Measurements from ENCODE around the gene ZNF532. TPM values are rescaled to one million over a fixed set of nuclear protein-coding genes. Genes with fewer than 3 reads are reported as not detected.

ZNF532 gene
- total and polyA plus RNA-seq, 2 of the 13 experiments (the other 11 are each of a cell fraction or from before 2014, with no cell fraction given), result not detected

DNA sequence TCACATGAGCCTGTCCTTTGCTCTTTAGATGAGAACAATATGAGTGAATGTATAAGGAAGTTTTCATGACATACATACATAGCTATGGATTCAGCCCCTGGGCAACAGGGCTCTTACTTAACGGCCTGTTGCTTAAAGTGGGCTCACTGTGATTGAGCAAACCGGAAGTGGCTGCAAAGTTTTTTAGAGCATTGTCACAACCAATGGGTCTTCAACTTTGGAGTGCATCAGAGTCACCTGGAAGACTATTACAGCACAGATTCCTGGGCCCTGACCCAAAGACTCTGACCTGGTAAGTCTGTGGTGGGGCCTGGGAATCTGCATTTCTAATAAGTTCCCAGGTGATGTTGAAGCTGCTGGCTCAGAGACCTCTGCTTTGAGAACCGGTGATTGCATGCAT, 168.7 kb downstream of the ZNF532 start (continued):
- TF ChIP-seq SIN3A (IDR thresholded peaks at IDR 0.05; ENCODE audit: borderline replicate concordance, low read depth, low read length), result no peak

DNA sequence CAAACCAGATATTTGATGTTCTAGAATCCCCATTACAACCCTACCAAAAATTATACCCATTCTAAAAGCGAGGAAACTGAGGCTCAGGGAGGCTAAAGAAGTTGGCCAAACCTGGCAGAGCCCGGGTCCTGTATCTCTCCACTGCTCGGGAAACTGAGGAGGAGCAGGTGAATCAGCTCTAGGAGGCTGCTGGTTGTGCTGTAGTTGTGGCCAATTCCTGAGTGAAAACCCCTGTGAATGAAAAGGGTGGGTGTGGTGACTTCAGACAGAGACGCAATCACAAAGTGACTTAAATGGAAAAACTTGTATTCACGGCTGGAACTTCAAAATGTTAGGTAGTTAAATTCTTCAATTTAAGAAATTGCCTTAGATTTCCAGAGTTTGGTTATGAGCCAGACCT, 169.3 kb downstream of the ZNF532 start:
- no peak for DNase-seq (ENCODE audit: low spot score)
- no TSS peak for BruUV-seq (replicated peaks)
- no peak for TF ChIP-seq ZSCAN29 (CRISPR knock-in tag; conservative IDR thresholded peaks at IDR 0.05)
- TF ChIP-seq SMAD3 (CRISPR knock-in tag; IDR thresholded peaks at IDR 0.05), result no peak
- no peak for TF ChIP-seq ZNF550 (CRISPR knock-in tag; IDR thresholded peaks at IDR 0.05; ENCODE audit: borderline replicate concordance)
- TF ChIP-seq, protein P1, sequence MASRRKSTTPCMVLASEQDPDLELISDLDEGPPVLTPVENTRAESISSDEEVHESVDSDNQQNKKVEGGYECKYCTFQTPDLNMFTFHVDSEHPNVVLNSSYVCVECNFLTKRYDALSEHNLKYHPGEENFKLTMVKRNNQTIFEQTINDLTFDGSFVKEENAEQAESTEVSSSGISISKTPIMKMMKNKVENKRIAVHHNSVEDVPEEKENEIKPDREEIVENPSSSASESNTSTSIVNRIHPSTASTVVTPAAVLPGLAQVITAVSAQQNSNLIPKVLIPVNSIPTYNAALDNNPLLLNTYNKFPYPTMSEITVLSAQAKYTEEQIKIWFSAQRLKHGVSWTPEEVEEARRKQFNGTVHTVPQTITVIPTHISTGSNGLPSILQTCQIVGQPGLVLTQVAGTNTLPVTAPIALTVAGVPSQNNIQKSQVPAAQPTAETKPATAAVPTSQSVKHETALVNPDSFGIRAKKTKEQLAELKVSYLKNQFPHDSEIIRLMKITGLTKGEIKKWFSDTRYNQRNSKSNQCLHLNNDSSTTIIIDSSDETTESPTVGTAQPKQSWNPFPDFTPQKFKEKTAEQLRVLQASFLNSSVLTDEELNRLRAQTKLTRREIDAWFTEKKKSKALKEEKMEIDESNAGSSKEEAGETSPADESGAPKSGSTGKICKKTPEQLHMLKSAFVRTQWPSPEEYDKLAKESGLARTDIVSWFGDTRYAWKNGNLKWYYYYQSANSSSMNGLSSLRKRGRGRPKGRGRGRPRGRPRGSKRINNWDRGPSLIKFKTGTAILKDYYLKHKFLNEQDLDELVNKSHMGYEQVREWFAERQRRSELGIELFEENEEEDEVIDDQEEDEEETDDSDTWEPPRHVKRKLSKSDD (CRISPR knock-in tag; IDR thresholded peaks at IDR 0.05; ENCODE audit: low read depth), result no peak
- TF ChIP-seq, protein P2, sequence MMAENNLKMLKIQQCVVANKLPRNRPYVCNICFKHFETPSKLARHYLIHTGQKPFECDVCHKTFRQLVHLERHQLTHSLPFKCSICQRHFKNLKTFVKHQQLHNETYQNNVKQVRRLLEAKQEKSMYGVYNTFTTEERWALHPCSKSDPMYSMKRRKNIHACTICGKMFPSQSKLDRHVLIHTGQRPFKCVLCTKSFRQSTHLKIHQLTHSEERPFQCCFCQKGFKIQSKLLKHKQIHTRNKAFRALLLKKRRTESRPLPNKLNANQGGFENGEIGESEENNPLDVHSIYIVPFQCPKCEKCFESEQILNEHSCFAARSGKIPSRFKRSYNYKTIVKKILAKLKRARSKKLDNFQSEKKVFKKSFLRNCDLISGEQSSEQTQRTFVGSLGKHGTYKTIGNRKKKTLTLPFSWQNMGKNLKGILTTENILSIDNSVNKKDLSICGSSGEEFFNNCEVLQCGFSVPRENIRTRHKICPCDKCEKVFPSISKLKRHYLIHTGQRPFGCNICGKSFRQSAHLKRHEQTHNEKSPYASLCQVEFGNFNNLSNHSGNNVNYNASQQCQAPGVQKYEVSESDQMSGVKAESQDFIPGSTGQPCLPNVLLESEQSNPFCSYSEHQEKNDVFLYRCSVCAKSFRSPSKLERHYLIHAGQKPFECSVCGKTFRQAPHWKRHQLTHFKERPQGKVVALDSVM (CRISPR knock-in tag; IDR thresholded peaks at IDR 0.05), result no peak
- no peak for TF ChIP-seq ZNF841 (CRISPR knock-in tag; IDR thresholded peaks at IDR 0.05; ENCODE audit: borderline replicate concordance)
- no peak for TF ChIP-seq ELF4 (CRISPR knock-in tag; IDR thresholded peaks at IDR 0.05; ENCODE audit: borderline replicate concordance)
- no peak for TF ChIP-seq KLF9 (CRISPR knock-in tag; IDR thresholded peaks at IDR 0.05; ENCODE audit: low read depth)
- no peak for TF ChIP-seq ZKSCAN1 (IDR thresholded peaks at IDR 0.05; ENCODE audit: low read length)
- TF ChIP-seq RFXAP (CRISPR knock-in tag; IDR thresholded peaks at IDR 0.05; ENCODE audit: borderline replicate concordance), result no peak
- TF ChIP-seq, protein P3, sequence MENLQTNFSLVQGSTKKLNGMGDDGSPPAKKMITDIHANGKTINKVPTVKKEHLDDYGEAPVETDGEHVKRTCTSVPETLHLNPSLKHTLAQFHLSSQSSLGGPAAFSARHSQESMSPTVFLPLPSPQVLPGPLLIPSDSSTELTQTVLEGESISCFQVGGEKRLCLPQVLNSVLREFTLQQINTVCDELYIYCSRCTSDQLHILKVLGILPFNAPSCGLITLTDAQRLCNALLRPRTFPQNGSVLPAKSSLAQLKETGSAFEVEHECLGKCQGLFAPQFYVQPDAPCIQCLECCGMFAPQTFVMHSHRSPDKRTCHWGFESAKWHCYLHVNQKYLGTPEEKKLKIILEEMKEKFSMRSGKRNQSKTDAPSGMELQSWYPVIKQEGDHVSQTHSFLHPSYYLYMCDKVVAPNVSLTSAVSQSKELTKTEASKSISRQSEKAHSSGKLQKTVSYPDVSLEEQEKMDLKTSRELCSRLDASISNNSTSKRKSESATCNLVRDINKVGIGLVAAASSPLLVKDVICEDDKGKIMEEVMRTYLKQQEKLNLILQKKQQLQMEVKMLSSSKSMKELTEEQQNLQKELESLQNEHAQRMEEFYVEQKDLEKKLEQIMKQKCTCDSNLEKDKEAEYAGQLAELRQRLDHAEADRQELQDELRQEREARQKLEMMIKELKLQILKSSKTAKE (CRISPR knock-in tag; IDR thresholded peaks at IDR 0.05; ENCODE audit: borderline replicate concordance), result no peak
- no peak for TF ChIP-seq ZNF143 (CRISPR knock-in tag; IDR thresholded peaks at IDR 0.05)
- no peak for TF ChIP-seq ZNF496 (CRISPR knock-in tag; IDR thresholded peaks at IDR 0.05; ENCODE audit: insufficient replicate concordance)
- Histone ChIP-seq H3K4me3 (replicated peaks in 1 of 3; ENCODE audit: insufficient read depth in 1 of 3, low read depth in 2 of 3, low read length in 3 of 3) (no peak overlapping the region), H3K4me1 (ENCODE audit: insufficient read depth, low read length) (no peaks in the 10 kb centered on the region), H2AFZ (ENCODE audit: low read length) (no peak overlapping the region), H3K9ac (ENCODE audit: insufficient read depth, low read depth, low read length) (no peak overlapping the region), H3K4me2 (ENCODE audit: low read depth, low read length) (no peak overlapping the region), H4K20me1 (ENCODE audit: insufficient read depth, low read length) (no peaks in the 10 kb centered on the region), H3K36me3 (replicated peaks in 1 of 2; ENCODE audit: control insufficient read depth in 1 of 2, insufficient read depth in 2 of 2, low read length in 2 of 2) (no peaks in the 10 kb centered on the region), H3K27ac (ENCODE audit: extremely low read length, insufficient read depth, low read length) (no peak overlapping the region), H3K9me3 (ENCODE audit: low read length) (no peaks in the 10 kb centered on the region), H3K79me2 (ENCODE audit: insufficient read depth, low read length) (no peaks in the 10 kb centered on the region), H3K27me3 (ENCODE audit: control insufficient read depth in 1 of 2, insufficient read depth in 2 of 2, low read length in 2 of 2) (peaks cover 0 to 32% of the 10 kb centered on the region in 2 experiments; a peak in 4 of 5 replicates)
- WGBS (ENCODE audit: low lambda C conversion rate), result 5% methylated on average over 5 of the region's 5 CpGs
- intact Hi-C loops (cut with micrococcal nuclease; ENCODE audit: unreplicated experiment), result no loop called here
- no peak for ATAC-seq
- ChIA-PET POLR2A (no interaction called here), CTCF (ENCODE audit: low intra/inter-chr PET ratio, low total read pairs) (no interaction called here)
- in situ Hi-C loops (cut with HindIII; ENCODE audit: extremely low pct_ligation_motif_present, low pct_unique_long_range_greater_than_20kb), result no loop called here
- no peak for FAIRE-seq
